Measurements from ENCODE around the gene OSBPL6. TPM values are rescaled to one million over a fixed set of nuclear protein-coding genes. Genes with fewer than 3 reads are reported as not detected.
A peak's percentile ranks its signal among the peaks of the same experiment; 100 is the strongest.

Gene OSBPL6
- total and polyA plus RNA-seq, 2 donors (not counting 1 experiment from before 2014, with no cell fraction given), result 0.06 TPM; not detected in 1

GRCh38 chr2:178441426-178441825, 247.1 kb downstream of the OSBPL6 start:
- Histone ChIP-seq H3K27ac (ENCODE audit: low read length in 2 of 2) (no peak overlapping the region), H3K9me3 (ENCODE audit: control extremely low read depth in 1 of 3, control insufficient read depth in 2 of 3, insufficient read depth in 1 of 3, low read length in 2 of 3) (no peaks in the 10 kb centered on the region), H3K9ac (ENCODE audit: low read length) (no peak overlapping the region), H3K4me2 (replicated peaks; ENCODE audit: low read depth, low read length, poor library complexity, severe bottlenecking) (no peak overlapping the region), H3K79me2 (ENCODE audit: control insufficient read depth, insufficient read depth, low read length) (peaks cover 7% of the 10 kb centered on the region), H2AFZ (ENCODE audit: insufficient read depth, low read depth, low read length, poor library complexity, severe bottlenecking) (no peak overlapping the region), H3K4me1 (ENCODE audit: control insufficient read depth in 2 of 2, insufficient read depth in 2 of 2, low read length in 2 of 2) (no peaks in the 10 kb centered on the region), H3K4me3 (ENCODE audit: control extremely low read depth in 1 of 5, extremely low read depth in 1 of 5, insufficient read depth in 1 of 5, low read depth in 2 of 5, low read length in 4 of 5) (no peak overlapping the region), H4K20me1 (ENCODE audit: control insufficient read depth, insufficient read depth, low read length, poor library complexity, severe bottlenecking) (peaks cover 9% of the 10 kb centered on the region), H3K36me3 (replicated peaks in 1 of 2; ENCODE audit: control extremely low read depth in 1 of 2, control insufficient read depth in 1 of 2, extremely low read depth in 1 of 2, insufficient read depth in 2 of 2, low read length in 1 of 2) (peaks cover 9 to 67% of the 10 kb centered on the region in 2 experiments), H3K27me3 (replicated peaks in 1 of 4; ENCODE audit: control extremely low read depth in 1 of 4, control insufficient read depth in 3 of 4, insufficient read depth in 4 of 4, low read length in 3 of 4) (no peaks in the 10 kb centered on the region)
- no peak for TF ChIP-seq EZH2 (IDR thresholded peaks at IDR 0.05; ENCODE audit: borderline replicate concordance, insufficient read depth, low read depth, low read length, poor library complexity, severe bottlenecking)
- TF ChIP-seq, protein P1, sequence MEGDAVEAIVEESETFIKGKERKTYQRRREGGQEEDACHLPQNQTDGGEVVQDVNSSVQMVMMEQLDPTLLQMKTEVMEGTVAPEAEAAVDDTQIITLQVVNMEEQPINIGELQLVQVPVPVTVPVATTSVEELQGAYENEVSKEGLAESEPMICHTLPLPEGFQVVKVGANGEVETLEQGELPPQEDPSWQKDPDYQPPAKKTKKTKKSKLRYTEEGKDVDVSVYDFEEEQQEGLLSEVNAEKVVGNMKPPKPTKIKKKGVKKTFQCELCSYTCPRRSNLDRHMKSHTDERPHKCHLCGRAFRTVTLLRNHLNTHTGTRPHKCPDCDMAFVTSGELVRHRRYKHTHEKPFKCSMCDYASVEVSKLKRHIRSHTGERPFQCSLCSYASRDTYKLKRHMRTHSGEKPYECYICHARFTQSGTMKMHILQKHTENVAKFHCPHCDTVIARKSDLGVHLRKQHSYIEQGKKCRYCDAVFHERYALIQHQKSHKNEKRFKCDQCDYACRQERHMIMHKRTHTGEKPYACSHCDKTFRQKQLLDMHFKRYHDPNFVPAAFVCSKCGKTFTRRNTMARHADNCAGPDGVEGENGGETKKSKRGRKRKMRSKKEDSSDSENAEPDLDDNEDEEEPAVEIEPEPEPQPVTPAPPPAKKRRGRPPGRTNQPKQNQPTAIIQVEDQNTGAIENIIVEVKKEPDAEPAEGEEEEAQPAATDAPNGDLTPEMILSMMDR (IDR thresholded peaks at IDR 0.05), result no peak
- Mint-ChIP-seq H3K27me3 (no peaks in the 10 kb centered on the region), H3K9me3 (ENCODE audit: insufficient read depth) (no peaks in the 10 kb centered on the region), H3K27ac (no peak overlapping the region), H3K4me1 (peaks cover 1% of the 10 kb centered on the region), H3K4me3 (no peak overlapping the region)
- no CpG with 5 or more reads among the region's 2 CpGs for WGBS (ENCODE audit: insufficient coverage)
- ATAC-seq (ENCODE audit: low read depth) (no peak), DNase-seq (no peak)
- intact Hi-C loops (cut with micrococcal nuclease), result no loop called here
- POLR2A ChIA-PET, result no interaction called here
- CTCF ChIA-PET, result no interaction called here

- H3K4me2 ChIP-seq (replicated peaks; ENCODE audit: low read depth, low read length, poor library complexity, severe bottlenecking), result peak overlapping the region; percentile 97
- no peak overlapping the region for H3K27ac ChIP-seq (ENCODE audit: low read length in 2 of 2)
These were observed 254.8 kb downstream of the OSBPL6 start for GRCh38 chr2:178448968-178449661.

More at GRCh38 chr2:178448968-178449661, 254.8 kb downstream of the OSBPL6 start:
- ATAC-seq (ENCODE audit: low read depth), result no peak
- WGBS (ENCODE audit: insufficient coverage), result no CpG with 5 or more reads among the region's 4 CpGs
- TF ChIP-seq EZH2 (IDR thresholded peaks at IDR 0.05; ENCODE audit: borderline replicate concordance, insufficient read depth, low read depth, low read length, poor library complexity, severe bottlenecking), result no peak
- TF ChIP-seq, protein P1 (IDR thresholded peaks at IDR 0.05), result no peak
- peaks cover 29% of the 10 kb centered on the region for H3K4me1 Mint-ChIP-seq
- H3K4me3 ChIP-seq (ENCODE audit: control extremely low read depth in 1 of 5, extremely low read depth in 1 of 5, insufficient read depth in 1 of 5, low read depth in 2 of 5, low read length in 4 of 5), result peak overlapping the region in 1 of 5 experiments; percentile 97
- no peak overlapping the region for H2AFZ ChIP-seq (ENCODE audit: insufficient read depth, low read depth, low read length, poor library complexity, severe bottlenecking)
- H3K27me3 Mint-ChIP-seq, result no peaks in the 10 kb centered on the region
- H3K9me3 ChIP-seq (ENCODE audit: control extremely low read depth in 1 of 3, control insufficient read depth in 2 of 3, insufficient read depth in 1 of 3, low read length in 2 of 3), result no peaks in the 10 kb centered on the region
- H3K4me3 Mint-ChIP-seq, result peak overlapping the region; percentile 49
- peaks cover 27% of the 10 kb centered on the region for H4K20me1 ChIP-seq (ENCODE audit: control insufficient read depth, insufficient read depth, low read length, poor library complexity, severe bottlenecking)
- no peaks in the 10 kb centered on the region for H3K27me3 ChIP-seq (replicated peaks in 1 of 4; ENCODE audit: control extremely low read depth in 1 of 4, control insufficient read depth in 3 of 4, insufficient read depth in 4 of 4, low read length in 3 of 4)
- ChIA-PET POLR2A (no interaction called here), CTCF (interaction anchor here (5.5 kb wide), 1 partner anchor 35 kb away, joined by 34 read pairs; no protein-coding TSS in a partner anchor)
- no peak for DNase-seq
- H3K9ac ChIP-seq (ENCODE audit: low read length), result no peak overlapping the region
- H3K4me1 ChIP-seq (ENCODE audit: control insufficient read depth in 2 of 2, insufficient read depth in 2 of 2, low read length in 2 of 2), result peaks cover 7 to 16% of the 10 kb centered on the region in 2 donors
- intact Hi-C loops (cut with micrococcal nuclease), result no loop called here
- H3K36me3 ChIP-seq (replicated peaks in 1 of 2; ENCODE audit: control extremely low read depth in 1 of 2, control insufficient read depth in 1 of 2, extremely low read depth in 1 of 2, insufficient read depth in 2 of 2, low read length in 1 of 2), result peaks cover 10 to 17% of the 10 kb centered on the region in 2 experiments
- H3K9me3 Mint-ChIP-seq (ENCODE audit: insufficient read depth), result no peaks in the 10 kb centered on the region
- H3K79me2 ChIP-seq (ENCODE audit: control insufficient read depth, insufficient read depth, low read length), result peaks cover 22% of the 10 kb centered on the region
- peak overlapping the region; percentile 59 for H3K27ac Mint-ChIP-seq
